Uterus (tissue), 4 donors: ENCODE data around the gene ZBTB49. TPM values are rescaled to one million over a fixed set of nuclear protein-coding genes. Genes with fewer than 3 reads are reported as not detected.

ENCODE experiments used
- DNase-seq, 2 donors: peaks; one replicate each; pipeline ENCODE4 v3.0.0-alpha.2; 2019 to 2020
- H3K27ac ChIP-seq, 2 donors: fragments of 200-600 bp; sonication (generic); 1 replicate in 1 of 2; 2 replicates in 1 of 2; pipeline ENCODE4 v1.5.1; 2016 to 2018
- H3K27me3 ChIP-seq, 2 donors: fragments of 200-600 bp; sonication (generic); one replicate each; pipeline ENCODE4 v1.5.1; 2018 to 2019; ENCODE audit warnings: control low read depth in 1 of 2
- H3K36me3 ChIP-seq, 2 donors: fragments of 200-600 bp; sonication (generic); one replicate each; pipeline ENCODE4 v1.5.1; 2019; ENCODE audit warnings: control low read depth in 1 of 2
- H3K4me1 ChIP-seq, 2 donors: fragments of 200-600 bp; sonication (generic); one replicate each; pipeline ENCODE4 v1.5.1; 2018 to 2019; ENCODE audit warnings: control low read depth in 1 of 2
- H3K4me3 ChIP-seq, 2 donors: fragments of 200-600 bp; sonication (generic); 1 replicate in 1 of 2; 2 replicates in 1 of 2; pipeline ENCODE4 v1.5.1; 2018 to 2019; ENCODE audit warnings: mild to moderate bottlenecking in 1 of 2
- H3K9me3 ChIP-seq, 2 donors: fragments of 200-600 bp; sonication (generic); one replicate each; pipeline ENCODE4 v1.5.1; 2019; ENCODE audit warnings: control low read depth in 1 of 2
- POLR2A ChIP-seq, 2 donors: fragments of 450-650 bp; IDR thresholded peaks; one replicate each; pipeline ENCODE4 v1.6.1; 2016; ENCODE audit warnings: antibody characterized with exemption in 2 of 2, mild to moderate bottlenecking in 1 of 2, moderate library complexity in 1 of 2
- intact Hi-C: fragments of 100-400 bp; cut with DNase I; formaldehyde crosslinking; loops from one replicate; pipeline ENCODE4 v1.15.1; 2023; ENCODE audit warnings: low total_unique reads
- total RNA-seq, 4 donors: library from RNA; depleted of rRNA in 3 of 4; stranded (reverse); fragments of >200 nt in 3 of 4; gene quantifications; one replicate each; pipeline versions ENCODE4 v1.1.0 to v1.2.4, GENCODE V29; 2014 to 2023
- TF ChIP-seq, protein P1 (sequence below), 4 experiments: fragments of 200-600 bp in 2 of 4; fragments of 450-650 bp in 2 of 4; sonication (generic) in 2 of 4; IDR thresholded peaks; one replicate each; pipeline ENCODE4 v1.5.1; 2016 to 2019; ENCODE audit warnings: antibody characterized with exemption in 4 of 4, mild to moderate bottlenecking in 2 of 4, moderate library complexity in 1 of 4
- donor health status: DM: yes; HTN: yes; CAD: no.

The ZBTB49 gene, protein sequence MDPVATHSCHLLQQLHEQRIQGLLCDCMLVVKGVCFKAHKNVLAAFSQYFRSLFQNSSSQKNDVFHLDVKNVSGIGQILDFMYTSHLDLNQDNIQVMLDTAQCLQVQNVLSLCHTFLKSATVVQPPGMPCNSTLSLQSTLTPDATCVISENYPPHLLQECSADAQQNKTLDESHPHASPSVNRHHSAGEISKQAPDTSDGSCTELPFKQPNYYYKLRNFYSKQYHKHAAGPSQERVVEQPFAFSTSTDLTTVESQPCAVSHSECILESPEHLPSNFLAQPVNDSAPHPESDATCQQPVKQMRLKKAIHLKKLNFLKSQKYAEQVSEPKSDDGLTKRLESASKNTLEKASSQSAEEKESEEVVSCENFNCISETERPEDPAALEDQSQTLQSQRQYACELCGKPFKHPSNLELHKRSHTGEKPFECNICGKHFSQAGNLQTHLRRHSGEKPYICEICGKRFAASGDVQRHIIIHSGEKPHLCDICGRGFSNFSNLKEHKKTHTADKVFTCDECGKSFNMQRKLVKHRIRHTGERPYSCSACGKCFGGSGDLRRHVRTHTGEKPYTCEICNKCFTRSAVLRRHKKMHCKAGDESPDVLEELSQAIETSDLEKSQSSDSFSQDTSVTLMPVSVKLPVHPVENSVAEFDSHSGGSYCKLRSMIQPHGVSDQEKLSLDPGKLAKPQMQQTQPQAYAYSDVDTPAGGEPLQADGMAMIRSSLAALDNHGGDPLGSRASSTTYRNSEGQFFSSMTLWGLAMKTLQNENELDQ
- 1 to 10 TPM; 2.8 to 8.5 (median 6.6) TPM for total RNA-seq

DNA sequence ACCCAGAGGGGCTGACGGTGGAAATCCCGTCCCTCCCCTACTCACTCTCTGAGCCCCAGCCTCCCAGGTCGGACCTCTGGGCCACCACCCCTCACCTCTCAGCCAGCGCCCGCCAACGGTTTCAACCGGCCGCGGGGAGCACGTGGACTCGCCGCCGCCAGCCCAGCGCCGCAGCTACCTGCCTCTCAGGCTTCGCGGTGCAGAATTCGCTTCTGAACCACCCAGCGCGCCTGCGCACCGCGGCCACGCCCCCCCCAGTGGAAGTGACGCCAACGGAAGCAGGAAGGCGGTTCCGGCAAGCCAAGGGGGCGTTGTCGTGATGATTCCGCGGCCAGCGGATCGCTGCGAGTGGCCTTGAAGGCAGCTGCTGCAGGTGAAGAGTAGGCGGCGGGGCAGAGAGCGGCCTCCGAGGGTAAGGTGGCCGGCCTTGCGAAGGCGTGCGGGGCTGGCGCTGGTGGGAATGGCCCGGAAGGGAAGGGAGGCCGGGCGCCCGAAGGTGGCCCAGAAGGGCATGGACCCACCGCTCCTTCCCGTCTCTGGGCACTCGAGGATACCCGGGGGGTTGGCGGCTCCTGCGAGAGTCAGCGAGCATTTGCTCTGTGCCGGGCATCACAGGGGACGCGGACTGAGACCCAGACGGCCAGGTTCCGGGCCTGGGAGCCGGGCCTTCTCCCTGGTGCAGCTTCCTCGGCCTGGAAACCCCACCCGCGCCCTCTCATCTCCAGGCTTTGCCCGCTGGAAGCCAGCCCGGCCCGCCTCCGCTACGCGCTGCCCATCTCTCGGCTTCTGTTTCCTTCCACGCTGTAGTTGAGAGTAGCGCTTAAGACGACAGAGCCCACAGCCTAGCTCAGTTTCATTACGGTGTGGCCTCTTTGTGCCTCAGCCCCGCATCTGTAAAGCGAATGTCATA lies at the start of gene ZBTB49, which contains the start of gene LYAR:
TSS of gene ZBTB49 (plus strand) at position 311 of the 910 bp plus-strand sequence. CDS start 9,695 bp downstream, outside the sequence.
TSS of gene LYAR (minus strand) at position 214 of the 910 bp plus-strand sequence. CDS start 6,412 bp downstream, outside the sequence.
- H3K4me3 ChIP-seq: peak within 1 kb of the TSS; percentile 55 to 74

DNA sequence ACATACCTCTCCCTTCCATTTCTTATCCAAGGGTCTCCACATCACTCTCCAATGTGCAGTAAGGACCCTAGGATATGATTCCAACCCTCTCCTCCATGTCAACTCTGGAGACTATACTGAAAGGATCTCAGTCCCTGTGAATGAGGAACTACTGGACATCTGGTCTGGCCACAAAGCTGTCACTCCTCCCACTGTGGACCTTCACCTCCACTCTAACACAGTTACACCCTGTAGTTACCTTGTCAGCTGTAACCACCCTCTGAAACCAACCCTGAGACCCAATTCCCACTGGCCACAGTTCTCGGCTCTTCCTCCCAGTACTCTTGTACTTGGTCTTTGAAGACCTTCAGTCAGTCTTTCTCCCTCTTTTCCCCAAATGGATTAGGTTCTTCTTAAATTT lies 44.9 kb upstream of the ZBTB49 start:
- Histone ChIP-seq H3K27ac (no peak overlapping the region), H3K36me3 (no peaks in the 10 kb centered on the region), H3K9me3 (no peaks in the 10 kb centered on the region), H3K4me1 (no peaks in the 10 kb centered on the region), H3K4me3 (no peak overlapping the region), H3K27me3 (no peaks in the 10 kb centered on the region)
- intact Hi-C loops: no loop called here
- TF ChIP-seq, protein P1, sequence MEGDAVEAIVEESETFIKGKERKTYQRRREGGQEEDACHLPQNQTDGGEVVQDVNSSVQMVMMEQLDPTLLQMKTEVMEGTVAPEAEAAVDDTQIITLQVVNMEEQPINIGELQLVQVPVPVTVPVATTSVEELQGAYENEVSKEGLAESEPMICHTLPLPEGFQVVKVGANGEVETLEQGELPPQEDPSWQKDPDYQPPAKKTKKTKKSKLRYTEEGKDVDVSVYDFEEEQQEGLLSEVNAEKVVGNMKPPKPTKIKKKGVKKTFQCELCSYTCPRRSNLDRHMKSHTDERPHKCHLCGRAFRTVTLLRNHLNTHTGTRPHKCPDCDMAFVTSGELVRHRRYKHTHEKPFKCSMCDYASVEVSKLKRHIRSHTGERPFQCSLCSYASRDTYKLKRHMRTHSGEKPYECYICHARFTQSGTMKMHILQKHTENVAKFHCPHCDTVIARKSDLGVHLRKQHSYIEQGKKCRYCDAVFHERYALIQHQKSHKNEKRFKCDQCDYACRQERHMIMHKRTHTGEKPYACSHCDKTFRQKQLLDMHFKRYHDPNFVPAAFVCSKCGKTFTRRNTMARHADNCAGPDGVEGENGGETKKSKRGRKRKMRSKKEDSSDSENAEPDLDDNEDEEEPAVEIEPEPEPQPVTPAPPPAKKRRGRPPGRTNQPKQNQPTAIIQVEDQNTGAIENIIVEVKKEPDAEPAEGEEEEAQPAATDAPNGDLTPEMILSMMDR (IDR thresholded peaks at IDR 0.05): no peak
- no peak for TF ChIP-seq POLR2A (IDR thresholded peaks at IDR 0.05)
- DNase-seq: no peak

More for the DNA sequence above, at the start of gene ZBTB49, which contains the start of gene LYAR:
- peak; percentile 90 to 94 for DNase-seq
- no peaks in the 10 kb centered on the region for H3K9me3 ChIP-seq
- H3K27ac ChIP-seq: peak within 1 kb of the TSS; percentile 37 to 56
- H3K27me3 ChIP-seq: no peaks in the 10 kb centered on the region
- TF ChIP-seq, protein P1 (IDR thresholded peaks at IDR 0.05): peak in 1 of 4 experiments; percentile 30
- peak; percentile 23 to 61 for TF ChIP-seq POLR2A (IDR thresholded peaks at IDR 0.05)
- H3K4me1 ChIP-seq: peaks cover 0 to 9% of the 10 kb centered on the region in 2 donors
- intact Hi-C loops: no loop called here
- H3K36me3 ChIP-seq: no peaks in the 10 kb centered on the region

DNA sequence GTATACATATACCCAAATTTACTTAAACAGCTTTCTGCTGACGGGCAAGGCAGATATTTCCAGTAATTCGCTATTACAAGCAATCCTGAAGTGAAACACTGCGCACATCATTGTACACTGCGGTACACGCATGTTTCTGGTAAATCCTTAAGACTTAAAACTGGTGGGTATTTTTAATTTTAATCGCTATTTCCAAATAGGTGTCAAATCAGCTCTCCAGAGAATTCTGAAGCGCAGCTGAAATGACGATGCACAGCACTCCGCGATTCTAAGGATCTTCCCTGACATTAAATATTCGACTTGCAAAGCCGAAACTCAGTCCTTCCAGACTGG lies 42.4 kb upstream of the ZBTB49 start:
- intact Hi-C loops: no loop called here
- no peaks in the 10 kb centered on the region for H3K4me1 ChIP-seq
- TF ChIP-seq, protein P1 (IDR thresholded peaks at IDR 0.05): no peak
- TF ChIP-seq POLR2A (IDR thresholded peaks at IDR 0.05): no peak
- H3K27me3 ChIP-seq: no peaks in the 10 kb centered on the region
- H3K36me3 ChIP-seq: no peaks in the 10 kb centered on the region
- H3K4me3 ChIP-seq: peak overlapping the region; percentile 74 to 79
- H3K27ac ChIP-seq: peak overlapping the region; percentile 90 to 93
- H3K9me3 ChIP-seq: no peaks in the 10 kb centered on the region
- no peak for DNase-seq

DNA sequence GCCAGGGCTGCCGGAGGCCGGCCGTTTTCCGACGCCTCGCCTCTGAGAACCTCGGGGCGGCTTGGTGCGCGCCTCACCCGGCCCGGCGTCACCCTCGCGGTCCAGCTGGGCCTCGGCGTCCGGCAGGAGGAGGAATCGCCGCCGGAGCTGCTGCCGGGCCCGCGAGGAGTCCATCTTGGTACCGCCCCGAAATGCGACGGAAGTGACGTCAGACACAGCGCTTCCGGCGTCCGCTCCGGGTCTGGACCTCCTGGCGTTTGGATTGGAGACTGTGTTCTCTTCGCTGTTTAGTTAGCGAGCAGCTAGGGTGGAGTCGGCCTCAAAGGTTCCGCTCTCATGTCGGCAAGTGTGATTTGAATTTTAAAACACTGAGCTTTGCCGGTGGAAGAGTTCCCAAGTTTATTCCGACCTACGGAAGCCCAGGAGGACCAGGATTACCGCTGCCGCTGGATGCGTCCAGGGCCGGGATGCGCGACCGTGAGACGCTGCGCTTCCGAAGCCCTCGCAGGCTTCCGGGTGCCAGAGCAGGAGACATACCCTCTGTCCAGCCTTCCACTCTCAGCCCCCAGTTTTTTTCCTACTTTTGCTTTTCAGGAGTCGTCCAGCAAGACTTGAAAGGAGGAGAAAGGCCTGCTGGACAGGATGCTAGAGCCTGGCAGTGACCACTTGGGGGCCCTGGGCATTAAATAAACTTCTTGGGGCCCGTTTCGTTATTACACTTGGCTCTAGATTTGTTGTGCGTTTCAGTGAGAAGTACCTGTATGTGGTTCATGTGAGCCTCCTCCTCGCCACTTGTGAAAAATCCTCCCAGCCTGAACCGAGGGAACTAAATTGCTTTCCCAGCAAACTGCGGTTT lies 41.8 kb upstream of the ZBTB49 start, which contains the start of gene TMEM128:
TSS of gene TMEM128 (minus strand) at position 195 of the 856 bp plus-strand sequence. CDS start at position 174, 21 bp downstream.
- TF ChIP-seq, protein P1 (IDR thresholded peaks at IDR 0.05): peak in 3 of 4 experiments; percentile 17 to 48 (median 22)
- TF ChIP-seq POLR2A (IDR thresholded peaks at IDR 0.05): peak; percentile 66 to 76
- DNase-seq: peak; percentile 92
- intact Hi-C loops: no loop called here
- Histone ChIP-seq H3K4me1 (no peaks in the 10 kb centered on the region), H3K4me3 (peak within 1 kb of the TSS; percentile 74 to 79), H3K27me3 (no peaks in the 10 kb centered on the region), H3K27ac (peak within 1 kb of the TSS; percentile 90 to 93), H3K9me3 (no peaks in the 10 kb centered on the region), H3K36me3 (no peaks in the 10 kb centered on the region)
